Activated CD8-positive, alpha-beta memory T cell treated with anti-CD3 and anti-CD28 coated beads, Interleukin-2, amount 50 U/mL, for 1 hour (primary cell): ENCODE data around the gene COL1A1.

ENCODE experiments used
- DNase-seq: peaks from one replicate; pipeline ENCODE4 v3.0.0-alpha.2; 2020; ENCODE audit errors: extremely low read depth

The COL1A1 gene

GRCh38 chr17:50213026-50214022, 11.9 kb upstream of the COL1A1 start:
- DNase-seq: no peak

DNA sequence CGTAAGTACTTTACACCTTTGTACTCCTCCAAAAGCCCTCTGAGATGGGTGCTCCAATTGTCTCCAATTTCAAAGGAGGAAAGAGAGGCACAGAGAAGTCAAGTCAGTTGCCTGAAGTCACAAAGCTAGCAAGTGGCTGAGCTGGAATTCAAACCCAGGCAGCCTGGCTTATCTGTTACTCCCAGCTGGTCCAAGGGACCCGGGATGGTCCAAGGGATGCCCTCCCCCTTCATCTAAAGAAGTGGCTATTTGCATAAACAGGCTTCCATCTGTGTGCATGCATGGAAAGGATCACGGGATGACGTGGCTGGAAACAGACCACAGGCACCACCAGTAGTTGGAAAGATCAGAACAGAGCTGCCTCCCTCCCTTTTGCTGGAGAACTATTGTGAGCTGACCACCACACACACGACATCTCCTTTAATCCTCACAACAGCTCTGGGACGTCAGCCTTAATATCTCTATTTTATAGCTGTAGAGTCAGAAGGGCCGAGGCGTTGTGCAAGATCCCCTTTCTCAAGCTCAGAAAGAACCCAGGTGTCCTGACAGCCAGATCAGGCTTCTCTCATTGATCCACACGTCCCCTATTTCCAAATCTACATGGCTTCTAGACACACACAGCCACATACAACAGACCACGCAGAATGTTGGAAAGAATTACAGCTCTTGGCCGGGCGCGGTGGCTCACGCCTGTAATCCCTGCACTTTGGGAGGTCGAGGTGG, 10.9 kb upstream of the COL1A1 start:
- no peak for DNase-seq

GRCh38 chr17:50211249-50212120, 10.1 kb upstream of the COL1A1 start:
- no peak for DNase-seq

GRCh38 chr17:50210240-50211225, 9.1 kb upstream of the COL1A1 start:
- DNase-seq: no peak

DNA sequence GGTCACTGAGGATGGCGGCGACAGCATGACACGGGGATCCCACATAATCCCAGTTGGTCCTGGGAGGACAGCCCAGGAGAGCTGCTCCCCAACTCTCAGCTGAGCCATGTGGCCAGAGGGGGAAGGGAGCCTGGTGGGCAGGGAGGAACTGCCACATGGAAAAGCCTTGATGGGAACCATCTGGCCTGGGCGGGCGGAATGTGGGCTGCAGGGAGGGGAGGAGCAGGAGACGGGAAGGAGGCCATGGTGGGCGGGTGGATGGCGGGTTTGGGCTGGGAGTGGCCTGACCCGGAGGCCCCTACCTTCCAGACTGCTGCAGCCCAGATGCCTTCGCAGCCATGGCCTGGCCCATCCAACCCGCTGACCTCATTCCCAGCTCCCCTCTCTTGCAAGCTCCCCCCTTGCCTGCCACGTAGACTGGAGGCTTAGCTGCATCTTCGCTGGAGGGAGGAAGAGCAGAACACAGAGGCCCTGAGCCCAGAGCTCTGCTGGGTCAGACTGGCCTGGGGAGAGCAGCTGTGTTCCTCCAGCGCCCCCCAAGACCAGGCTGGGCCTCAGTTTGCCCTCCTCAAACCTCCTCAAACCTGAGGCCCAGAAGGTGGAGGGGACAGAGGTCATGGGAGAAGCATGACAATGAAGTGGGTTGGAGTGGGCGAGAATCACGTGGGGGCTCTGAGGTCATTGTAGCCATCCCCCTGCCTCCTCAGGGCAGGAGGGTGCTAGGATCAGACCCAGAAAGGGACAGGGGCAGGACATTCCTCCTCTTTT, 8.2 kb upstream of the COL1A1 start:
- DNase-seq: no peak

DNA sequence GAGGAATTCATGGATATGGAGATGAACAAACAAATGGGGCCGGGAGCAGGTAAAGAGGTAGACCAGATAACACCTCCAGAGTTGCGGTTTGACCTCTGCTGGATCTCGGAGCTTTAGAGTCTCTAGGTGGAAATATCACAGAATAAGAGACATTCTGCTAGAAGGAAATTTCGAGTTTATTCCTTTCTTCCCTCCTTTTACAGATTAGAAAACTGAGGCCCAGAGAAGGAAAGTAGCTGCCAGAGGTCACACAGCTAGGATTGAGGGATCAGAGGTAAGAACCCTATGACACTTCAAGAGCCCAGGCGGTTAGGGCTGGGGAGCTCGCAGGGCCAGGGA, 7.7 kb upstream of the COL1A1 start:
- DNase-seq: no peak

GRCh38 chr17:50208611-50209061, 7.2 kb upstream of the COL1A1 start:
- no peak for DNase-seq

GRCh38 chr17:50207792-50208567, 6.5 kb upstream of the COL1A1 start:
- no peak for DNase-seq

DNA sequence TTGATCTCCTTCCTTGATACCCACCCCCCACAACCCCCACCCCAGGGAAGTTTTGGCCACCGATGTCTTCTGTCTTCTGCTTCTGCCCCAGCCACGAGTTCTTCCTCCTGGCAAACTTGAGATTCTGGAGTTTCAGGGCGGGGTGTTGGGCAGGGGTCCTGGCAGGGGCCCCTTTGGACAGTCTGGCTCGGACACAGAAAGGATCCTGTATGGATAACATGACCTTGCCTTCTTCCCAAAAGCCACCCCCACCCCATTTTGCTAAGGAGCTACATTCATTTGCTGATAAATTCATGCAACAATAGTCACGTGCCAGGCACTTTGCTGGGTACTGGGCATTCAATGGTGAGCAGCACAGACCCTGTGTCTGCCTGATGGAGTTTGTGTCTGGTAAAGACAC, 5.9 kb upstream of the COL1A1 start:
- no peak for DNase-seq

DNA sequence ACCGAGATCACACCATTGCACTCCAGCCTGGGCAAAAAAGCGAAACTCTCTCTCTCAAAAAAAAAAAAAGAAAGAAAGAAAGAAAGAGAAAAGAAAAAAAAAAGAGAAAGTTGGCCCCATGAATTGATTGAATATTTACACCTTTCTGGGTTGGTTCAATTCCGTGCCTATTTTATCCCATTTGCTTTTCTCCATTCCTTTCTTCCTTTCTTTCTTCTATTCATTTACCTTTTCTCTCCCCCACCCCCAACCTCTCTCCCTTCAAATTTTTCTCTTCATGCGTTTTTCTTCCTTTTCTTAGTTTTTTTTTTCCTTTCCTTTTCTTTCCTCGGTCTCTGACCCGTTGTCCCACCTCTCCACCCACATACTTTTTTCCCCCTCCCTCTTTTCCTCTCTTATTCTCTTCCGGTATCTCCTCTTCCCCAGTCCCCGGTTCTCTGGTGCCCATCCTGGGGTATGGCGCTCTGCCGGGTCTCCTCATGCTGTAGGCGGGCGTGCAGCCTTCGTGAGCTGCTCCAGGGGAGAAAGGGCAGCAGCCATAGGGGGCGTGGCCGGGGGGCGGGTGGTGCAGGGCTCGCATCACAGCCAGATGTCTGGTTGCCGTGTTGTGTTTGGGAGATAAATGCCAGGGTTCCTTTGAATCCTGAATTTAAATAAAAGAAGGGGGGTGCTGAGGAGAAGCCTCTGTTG, 5.3 kb upstream of the COL1A1 start:
- DNase-seq: no peak

GRCh38 chr17:50205963-50206505, 4.6 kb upstream of the COL1A1 start:
- no peak for DNase-seq

GRCh38 chr17:50205111-50205962, 3.9 kb upstream of the COL1A1 start:
- no peak for DNase-seq

DNA sequence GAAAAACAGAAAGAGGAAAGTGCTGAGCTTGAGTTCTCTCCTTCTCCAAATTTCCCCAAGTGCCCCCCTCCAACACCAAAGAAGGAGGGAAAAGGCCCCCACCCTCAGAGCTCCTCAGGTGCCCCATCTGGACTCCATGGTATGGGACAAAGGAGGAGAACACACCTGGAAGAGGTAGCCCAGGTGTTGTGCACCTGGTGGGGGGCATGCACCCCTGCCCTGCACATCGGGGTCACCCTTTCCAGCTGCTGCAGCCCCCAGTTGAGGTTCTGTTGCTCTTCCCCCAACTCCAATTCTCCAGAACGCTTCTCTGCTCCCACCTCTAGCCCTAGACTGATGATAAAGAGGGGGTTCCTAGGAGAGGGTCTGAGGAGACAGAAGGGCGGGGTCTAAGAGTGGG, 3.0 kb upstream of the COL1A1 start:
- DNase-seq: no peak

DNA sequence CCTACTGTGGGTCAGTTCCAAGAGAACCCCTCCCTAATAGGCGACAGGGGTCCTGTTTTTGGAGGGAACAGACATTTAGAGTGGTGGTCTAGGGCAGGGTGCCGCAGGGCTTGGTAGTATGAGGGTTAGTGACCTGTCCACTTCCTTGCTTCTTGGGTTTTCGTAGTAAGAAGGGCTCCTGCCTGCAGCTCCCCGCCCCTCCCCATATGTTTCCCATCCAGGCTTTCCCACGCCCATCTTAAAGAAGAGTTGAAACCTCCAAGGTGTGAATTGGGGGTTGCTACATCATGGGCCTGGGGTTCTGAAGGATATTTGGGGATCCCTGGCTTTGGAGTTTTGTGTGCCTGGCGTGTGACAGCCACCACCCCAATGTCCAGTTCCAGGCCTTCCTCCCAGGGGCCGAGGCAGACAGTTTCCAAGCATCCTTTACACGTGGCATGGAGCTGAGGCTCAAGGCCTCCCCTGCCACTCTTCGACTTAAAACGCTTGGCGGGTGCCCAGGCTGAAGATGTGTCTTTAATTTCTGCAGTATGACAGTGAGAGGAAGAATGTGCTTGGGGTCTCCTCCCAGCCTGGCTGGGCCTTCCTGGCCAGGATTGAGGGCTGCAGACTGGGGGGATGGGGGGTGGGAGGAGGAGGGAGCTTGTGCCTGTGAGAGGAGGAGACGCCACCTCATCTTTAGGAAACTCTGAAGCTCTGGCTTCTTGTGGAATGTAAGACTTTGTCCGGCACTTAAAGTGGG, 2.3 kb upstream of the COL1A1 start:
- no peak for DNase-seq

- DNase-seq: no peak
Observed at GRCh38 chr17:50203086-50203485, 1.7 kb upstream of the COL1A1 start.

GRCh38 chr17:50200457-50201275, 765 bp downstream of the COL1A1 start:
- peak; percentile 29 for DNase-seq
